ENCODE measurements around the gene IKZF2.
"Not testable (repeated sequence)": the region's sequence is repeated elsewhere in the genome, so short reads cannot be mapped to it uniquely, and the experiment has no call there.

Gene IKZF2

DNA sequence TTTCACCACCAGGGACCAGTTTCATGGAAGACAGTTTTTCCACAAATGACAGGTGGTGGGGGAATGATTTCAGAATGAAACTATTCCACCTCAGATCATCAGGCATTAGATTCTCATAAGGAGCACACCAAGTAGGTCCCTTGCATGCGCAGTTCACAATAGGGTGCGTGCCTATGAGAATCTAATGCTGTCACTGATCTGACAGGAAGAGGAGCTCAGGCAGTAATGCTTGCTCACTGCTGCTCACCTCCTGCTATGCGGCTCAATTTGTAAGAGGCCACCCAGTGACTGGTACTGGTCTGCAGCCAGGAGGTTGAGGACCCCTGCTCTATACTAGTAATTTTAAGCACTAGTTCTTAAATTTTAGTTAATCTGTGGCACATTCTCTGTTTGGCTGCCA, 107.8 kb downstream of the IKZF2 start:
- no peak for DNase-seq (ENCODE audit: low spot score)

DNA sequence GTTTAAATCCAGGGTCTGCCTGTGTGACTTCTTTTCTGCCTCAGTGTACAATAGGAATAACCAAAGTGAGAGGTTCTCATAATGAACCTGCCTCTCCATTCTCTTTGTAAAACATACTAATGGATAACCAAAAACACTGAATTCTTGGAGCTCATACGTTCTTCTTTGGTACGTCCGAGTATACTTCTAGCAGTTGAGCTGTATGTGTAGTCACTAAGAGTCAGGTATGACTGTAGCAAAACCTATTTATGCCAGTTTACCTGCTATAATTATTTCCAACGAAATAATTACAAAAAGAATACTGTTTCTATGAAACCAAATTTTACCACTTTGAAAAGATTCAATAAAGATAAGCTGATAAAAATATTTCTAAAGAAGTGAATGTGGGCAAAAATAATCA, 109.2 kb downstream of the IKZF2 start:
- no peak for DNase-seq (ENCODE audit: low spot score)

GRCh38 chr2:213036836-213037235, 114.6 kb downstream of the IKZF2 start:
- DNase-seq (ENCODE audit: low spot score) = no peak

DNA sequence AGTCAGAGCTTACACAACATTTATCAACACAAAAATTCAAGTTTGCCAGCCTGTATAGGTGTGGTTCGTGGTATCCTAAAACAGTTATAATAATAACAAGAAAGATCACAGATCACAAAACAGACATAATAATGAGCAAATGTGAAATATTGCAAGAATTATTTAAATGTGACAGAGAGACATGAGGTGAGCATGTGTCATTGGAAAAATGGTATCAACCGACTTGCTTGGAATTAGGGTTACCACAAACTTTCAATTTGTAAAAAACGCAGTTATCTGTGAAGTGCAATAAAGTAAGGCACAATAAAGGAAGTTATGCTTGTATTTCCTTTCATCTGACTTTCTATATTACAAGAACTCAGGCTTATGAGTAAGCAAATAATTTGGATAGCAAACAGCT, 116.8 kb downstream of the IKZF2 start:
- DNase-seq (ENCODE audit: low spot score) = no peak

DNA sequence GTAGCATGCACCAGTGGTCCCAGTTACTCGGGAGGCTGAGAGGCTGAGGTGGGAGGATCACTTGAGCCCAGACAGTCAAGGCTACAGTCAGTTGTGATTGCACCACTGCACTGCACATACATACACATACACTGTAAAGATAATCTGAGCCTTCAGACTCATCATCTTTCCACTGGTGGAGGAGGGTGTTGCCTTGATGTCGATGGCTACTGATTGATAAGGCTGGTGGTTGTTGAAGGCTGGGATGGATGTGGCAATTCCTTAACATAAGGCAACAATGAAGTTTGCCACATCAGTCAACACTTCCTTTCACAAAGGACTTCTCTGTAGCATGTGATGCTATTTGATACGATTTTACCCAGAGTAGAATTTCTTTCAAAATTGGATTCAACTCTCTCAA, 118.8 kb downstream of the IKZF2 start:
- DNase-seq (ENCODE audit: low spot score) = no peak

DNA sequence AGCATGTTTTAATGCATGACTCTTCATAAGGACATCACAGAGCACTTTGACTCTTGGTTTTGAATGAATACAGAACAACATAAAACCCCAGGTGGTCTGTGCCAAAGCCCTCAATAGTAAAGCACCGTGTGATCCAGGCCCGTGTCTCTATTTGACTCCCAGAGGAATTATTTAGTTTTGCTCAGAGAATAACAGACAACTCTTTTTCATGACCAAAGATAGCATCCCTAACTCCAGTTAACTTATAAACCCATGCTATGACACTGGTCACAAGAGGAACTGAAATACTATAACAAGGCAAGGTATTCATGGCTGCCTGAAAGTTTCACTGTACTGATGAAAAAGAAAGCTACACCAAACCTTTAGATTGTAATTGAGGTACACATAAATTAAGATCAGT, 128.4 kb downstream of the IKZF2 start:
- DNase-seq (ENCODE audit: low spot score) = no peak

- no peak for DNase-seq (ENCODE audit: low spot score)
Observed at GRCh38 chr2:213021971-213022899, 129.2 kb downstream of the IKZF2 start.

GRCh38 chr2:213020913-213021312, 130.5 kb downstream of the IKZF2 start:
- DNase-seq (ENCODE audit: low spot score) = not testable (repeated sequence)

GRCh38 chr2:213020268-213020667, 131.1 kb downstream of the IKZF2 start:
- DNase-seq (ENCODE audit: low spot score) = no peak

DNA sequence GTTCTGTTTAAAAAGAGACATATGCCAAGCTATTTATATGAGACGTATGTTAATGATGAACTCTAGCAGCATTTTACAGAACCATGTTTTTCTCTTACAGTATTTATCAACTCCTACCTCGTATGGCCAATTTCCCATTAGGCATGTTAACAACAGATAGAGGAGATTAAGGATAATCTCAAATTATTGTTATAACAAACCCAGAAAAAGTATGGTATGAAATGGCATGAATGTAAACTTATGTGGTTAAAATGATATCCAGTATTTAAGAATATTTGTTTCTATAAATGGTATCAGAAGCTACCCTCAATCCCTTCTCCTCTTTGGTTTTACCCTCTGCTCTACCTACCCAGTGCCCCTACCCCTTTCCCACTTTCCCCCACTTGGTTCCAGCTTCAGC, 132.0 kb downstream of the IKZF2 start:
- DNase-seq (ENCODE audit: low spot score) = no peak

DNA sequence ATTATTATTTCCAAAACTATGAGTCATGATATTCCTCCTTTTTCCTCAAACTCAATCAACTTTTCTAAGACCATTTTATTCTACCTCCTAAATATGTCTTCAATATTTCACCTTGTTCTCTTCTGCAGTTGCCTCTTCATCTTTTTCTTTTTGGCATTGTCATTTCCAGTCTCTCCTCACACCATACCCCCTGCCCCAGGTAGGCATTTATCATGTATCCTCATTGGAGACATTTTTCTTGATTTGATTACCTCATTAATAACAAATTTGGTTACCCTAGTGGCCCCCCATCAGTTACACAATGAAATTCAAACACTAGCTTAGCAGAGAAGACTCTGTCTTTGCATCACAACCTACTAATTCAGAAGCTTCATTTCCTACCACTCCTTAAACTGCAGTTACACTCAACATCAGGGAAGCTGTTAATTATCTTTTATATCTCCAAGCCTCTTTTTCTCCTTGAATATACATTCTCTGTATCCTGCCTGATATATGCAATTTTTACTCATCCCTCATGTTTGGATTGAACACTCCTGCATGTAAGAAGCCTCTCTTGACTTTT, 133.0 kb downstream of the IKZF2 start:
- no peak for DNase-seq (ENCODE audit: low spot score)

DNA sequence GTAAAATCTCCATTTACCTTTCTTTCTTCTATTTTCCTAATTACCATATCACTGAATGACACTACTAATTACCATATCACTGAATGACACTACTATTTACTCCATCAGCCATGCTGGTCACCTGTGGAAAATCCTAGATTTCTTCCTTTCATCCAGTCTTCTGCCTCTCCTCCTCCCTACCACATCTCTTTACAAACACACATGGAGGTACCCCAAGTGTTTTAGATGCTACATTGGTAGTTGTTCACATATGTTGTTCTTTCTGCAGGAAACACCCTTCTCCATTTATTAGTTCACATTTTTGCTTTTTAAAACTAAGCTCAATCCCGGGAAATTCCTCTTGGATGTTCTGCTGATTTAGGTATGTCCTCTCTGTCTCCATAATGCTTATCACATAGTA, 134.0 kb downstream of the IKZF2 start:
- no peak for DNase-seq (ENCODE audit: low spot score)

DNA sequence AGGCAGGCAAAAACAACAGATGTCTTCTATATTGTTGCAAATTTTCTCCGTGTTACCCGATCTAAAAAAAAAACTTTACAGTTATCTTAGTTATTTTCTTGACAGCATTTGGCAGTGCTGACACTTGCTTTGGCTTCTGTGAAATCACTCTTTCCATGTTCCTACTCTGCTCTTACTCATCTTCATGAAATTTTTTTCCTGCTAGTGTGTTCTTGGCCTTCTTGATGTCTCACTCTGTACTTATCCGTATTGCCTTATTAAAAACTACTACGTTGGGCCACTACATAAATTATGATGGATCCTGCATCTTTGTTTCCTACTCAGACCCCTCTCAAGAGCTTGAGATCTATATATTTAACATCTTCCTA, 134.4 kb downstream of the IKZF2 start:
- no peak for DNase-seq (ENCODE audit: low spot score)

GRCh38 chr2:213016166-213016983, 135.0 kb downstream of the IKZF2 start:
- no peak for DNase-seq (ENCODE audit: low spot score)

DNA sequence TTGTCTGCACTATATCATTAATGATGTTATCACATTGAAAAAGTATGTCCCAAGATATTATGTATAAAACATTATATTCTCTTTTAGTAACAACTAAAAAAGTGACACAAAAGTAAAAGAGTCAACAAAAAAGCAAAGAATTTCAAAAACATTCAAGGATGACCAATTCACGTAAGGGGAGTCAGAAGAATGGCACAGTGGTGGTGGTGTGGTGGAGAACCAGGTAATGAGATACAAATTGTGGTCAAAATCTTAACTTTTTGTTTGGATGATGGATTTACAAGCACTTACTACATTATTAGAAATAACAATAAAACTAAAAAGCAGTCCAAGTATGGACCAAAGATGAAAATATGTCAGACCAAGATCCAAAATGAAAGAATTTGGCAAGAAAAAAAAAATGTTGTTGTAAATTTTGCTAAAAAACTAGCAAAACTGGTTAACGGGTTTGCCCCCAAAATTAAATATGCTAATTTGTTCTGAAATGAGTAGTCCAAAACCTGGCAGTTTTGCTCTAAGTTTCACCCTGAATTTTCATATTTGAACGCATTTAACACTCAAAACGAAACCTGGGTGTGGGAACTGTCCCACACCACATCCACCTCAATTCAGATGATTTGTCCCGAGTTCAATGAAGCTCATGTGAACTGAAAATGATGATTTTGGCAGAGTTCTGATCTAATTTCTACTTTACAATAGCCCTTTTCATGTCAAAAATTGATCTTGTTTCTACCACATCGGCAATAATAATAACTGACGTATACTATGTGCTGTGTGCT, 135.8 kb downstream of the IKZF2 start:
- DNase-seq (ENCODE audit: low spot score) = no peak

DNA sequence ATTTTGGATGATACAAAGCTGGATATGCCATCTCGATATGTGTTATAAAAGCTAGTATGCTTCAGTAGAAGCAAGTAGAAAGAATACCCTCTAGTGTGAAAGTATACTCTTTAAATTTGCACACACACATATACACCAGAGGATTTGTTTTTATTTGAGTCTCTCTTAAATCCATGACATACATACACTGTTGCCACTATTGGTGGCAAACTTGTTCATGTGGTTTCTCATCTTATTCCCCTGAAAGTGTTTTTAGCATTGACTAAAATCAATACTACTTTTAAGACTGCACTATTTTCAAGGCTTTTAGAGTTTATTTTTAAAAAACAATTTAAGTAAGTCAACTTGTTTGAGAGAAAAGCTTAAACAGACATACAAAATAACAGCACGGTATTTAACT, 137.4 kb downstream of the IKZF2 start:
- no peak for DNase-seq (ENCODE audit: low spot score)

GRCh38 chr2:213011505-213011904, 139.9 kb downstream of the IKZF2 start:
- no peak for DNase-seq (ENCODE audit: low spot score)

DNA sequence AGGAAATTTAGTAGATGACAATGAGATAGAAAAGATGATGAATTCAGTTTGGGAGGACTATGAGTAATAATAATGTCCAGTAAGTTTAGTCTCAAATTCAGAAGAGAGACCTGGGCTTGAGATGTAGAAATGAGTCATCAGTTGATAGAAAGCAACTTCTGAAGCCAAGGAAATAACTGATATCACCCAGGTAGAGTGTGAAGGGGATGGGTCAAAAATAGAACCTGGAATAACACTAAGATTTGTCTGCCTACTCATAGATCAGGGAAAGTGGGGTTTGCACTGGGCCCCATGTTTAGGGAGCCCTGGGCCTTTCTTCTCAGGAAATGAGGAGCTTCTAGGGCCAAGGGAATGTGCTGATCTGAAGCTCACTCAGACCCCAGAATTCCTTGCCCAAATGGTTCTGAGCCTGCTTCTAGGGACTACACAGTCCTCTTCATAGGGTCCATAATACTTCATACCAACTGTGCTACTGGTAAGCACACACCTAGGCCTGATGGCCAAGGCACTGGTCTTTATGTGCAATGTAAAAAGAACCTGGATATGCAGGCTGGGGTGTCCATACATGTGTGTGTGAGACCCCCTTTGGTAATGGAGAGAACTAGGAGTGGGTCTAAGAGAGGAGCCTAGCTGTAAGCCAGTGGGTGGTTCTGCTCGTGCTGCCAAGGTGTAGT, 141.2 kb downstream of the IKZF2 start:
- DNase-seq (ENCODE audit: low spot score) = no peak

GRCh38 chr2:213007290-213007838, 144.0 kb downstream of the IKZF2 start:
- no peak for DNase-seq (ENCODE audit: low spot score)

GRCh38 chr2:213004197-213004821, 147.1 kb downstream of the IKZF2 start:
- no peak for DNase-seq (ENCODE audit: low spot score)
